Gastroesophageal sphincter (tissue), 4 donors: ENCODE results near the gene EHHADH. TPM values are rescaled to one million over a fixed set of nuclear protein-coding genes. Genes with fewer than 3 reads are reported as not detected.

Source experiments
- ATAC-seq: fragments of 150-250 bp; one replicate; pipeline ENCODE4 v1.9.1; 2016; ENCODE audit warnings: mild to moderate bottlenecking, moderate library complexity
- H3K27ac ChIP-seq, 4 donors: fragments of 200-600 bp; sonication (generic) in 3 of 4; 1 replicate in 3 of 4; 2 replicates in 1 of 4; pipeline ENCODE4 v1.5.1; 2016 to 2019
- H3K27me3 ChIP-seq: fragments of 200-600 bp; sonication (generic); one replicate; pipeline ENCODE4 v1.5.1; 2019
- H3K36me3 ChIP-seq, 2 donors: fragments of 200-600 bp; sonication (generic); one replicate each; pipeline ENCODE4 v1.5.1; 2019; ENCODE audit warnings: control low read depth in 1 of 2
- H3K4me1 ChIP-seq, 3 donors: fragments of 200-600 bp; sonication (generic); 1 replicate in 2 of 3; 2 replicates in 1 of 3; pipeline ENCODE4 v1.5.1; 2016 to 2019; ENCODE audit warnings: control low read depth in 2 of 3
- H3K4me3 ChIP-seq, 2 donors: fragments of 200-600 bp; sonication (generic); one replicate each; pipeline ENCODE4 v1.5.1; 2019; ENCODE audit warnings: mild to moderate bottlenecking in 1 of 2, moderate library complexity in 1 of 2
- H3K9me3 ChIP-seq, 3 donors: fragments of 200-600 bp; sonication (generic); one replicate each; pipeline ENCODE4 v1.5.1; 2017 to 2019; ENCODE audit warnings: control low read depth in 2 of 3
- EP300 ChIP-seq: sonication (generic); formaldehyde crosslinking; IDR thresholded peaks from one replicate; pipeline ENCODE4 v1.6.1; 2017; ENCODE audit warnings: antibody characterized with exemption, mild to moderate bottlenecking
- POLR2A ChIP-seq, 2 donors: fragments of 450-650 bp; IDR thresholded peaks; one replicate each; pipeline ENCODE4 v1.6.1; 2017; ENCODE audit warnings: antibody characterized with exemption in 2 of 2, mild to moderate bottlenecking in 2 of 2, moderate library complexity in 1 of 2
- POLR2AphosphoS5 ChIP-seq: sonication (generic); formaldehyde crosslinking; IDR thresholded peaks from one replicate; pipeline ENCODE4 v1.6.1; 2017; ENCODE audit warnings: antibody characterized with exemption
- WGBS, 2 donors: methylation state at CpG; one replicate each; pipeline ENCODE4 v1.1.5; 2018; ENCODE audit warnings: low coverage in 1 of 2; 5-methylcytosine and 5-hydroxymethylcytosine counted together
- total RNA-seq, 4 donors: library from RNA; depleted of rRNA; stranded (reverse); fragments of >200 nt; gene quantifications; one replicate each; pipeline ENCODE4 v1.1.0, GENCODE V29; 2016
- TF ChIP-seq, protein P1 (sequence below), 4 experiments: fragments of 200-600 bp in 2 of 4; fragments of 450-650 bp in 2 of 4; sonication (generic) in 1 of 4; IDR thresholded peaks; one replicate each; pipeline ENCODE4 v1.5.1; 2017 to 2019; ENCODE audit warnings: antibody characterized with exemption in 4 of 4, mild to moderate bottlenecking in 2 of 4, moderate library complexity in 2 of 4

The EHHADH gene
- total RNA-seq, 4 donors from 2014 or later: 2.6 to 7.2 (median 4.3) TPM

DNA sequence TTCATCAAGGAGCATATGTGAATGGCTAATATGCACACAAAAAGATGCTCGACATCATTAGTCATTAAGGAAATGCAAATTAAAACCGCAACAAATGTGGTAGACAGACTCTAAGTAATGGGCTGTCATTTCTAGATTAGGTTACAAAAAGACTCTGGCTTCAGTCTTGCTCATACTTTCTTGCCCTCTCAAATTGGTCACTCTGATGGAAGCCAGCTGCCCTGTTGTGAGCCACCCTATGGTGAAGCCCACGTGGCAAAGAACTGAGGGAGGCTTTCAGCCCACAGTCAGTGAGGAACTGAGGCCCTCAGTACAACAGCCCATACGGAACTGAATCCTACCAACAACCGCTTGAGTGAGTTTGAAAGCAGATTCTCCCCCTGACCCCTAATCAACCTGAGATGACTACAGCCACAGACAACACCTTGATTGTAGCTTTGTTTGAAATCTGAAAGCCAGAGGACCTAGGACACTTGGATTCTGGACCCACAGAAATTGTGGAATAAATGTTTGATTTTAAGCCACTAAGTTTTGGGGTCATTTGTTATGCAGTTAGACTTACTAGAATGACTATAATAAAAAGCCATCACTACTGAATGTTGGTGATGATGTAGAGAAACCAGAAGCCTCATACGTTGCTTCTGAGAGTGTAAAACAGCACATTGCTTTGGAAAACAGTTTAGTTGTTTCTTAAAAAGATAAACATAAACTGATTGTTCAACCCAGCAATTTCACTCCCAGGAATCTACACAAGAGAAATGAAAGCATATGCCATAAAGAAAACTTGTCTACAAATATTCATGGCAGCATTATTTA lies 45.7 kb downstream of the EHHADH start:
- Histone ChIP-seq H3K36me3 (peaks cover 0 to 12% of the 10 kb centered on the region in 2 donors), H3K27me3 (no peaks in the 10 kb centered on the region), H3K9me3 (no peaks in the 10 kb centered on the region), H3K4me3 (no peak overlapping the region), H3K27ac (no peak overlapping the region), H3K4me1 (no peaks in the 10 kb centered on the region)
- ATAC-seq: no peak
- 84 to 100% methylated on average over 3 to 6 of the region's 6 CpGs for WGBS, 2 donors
- no peak for TF ChIP-seq EP300
- TF ChIP-seq, protein P1, sequence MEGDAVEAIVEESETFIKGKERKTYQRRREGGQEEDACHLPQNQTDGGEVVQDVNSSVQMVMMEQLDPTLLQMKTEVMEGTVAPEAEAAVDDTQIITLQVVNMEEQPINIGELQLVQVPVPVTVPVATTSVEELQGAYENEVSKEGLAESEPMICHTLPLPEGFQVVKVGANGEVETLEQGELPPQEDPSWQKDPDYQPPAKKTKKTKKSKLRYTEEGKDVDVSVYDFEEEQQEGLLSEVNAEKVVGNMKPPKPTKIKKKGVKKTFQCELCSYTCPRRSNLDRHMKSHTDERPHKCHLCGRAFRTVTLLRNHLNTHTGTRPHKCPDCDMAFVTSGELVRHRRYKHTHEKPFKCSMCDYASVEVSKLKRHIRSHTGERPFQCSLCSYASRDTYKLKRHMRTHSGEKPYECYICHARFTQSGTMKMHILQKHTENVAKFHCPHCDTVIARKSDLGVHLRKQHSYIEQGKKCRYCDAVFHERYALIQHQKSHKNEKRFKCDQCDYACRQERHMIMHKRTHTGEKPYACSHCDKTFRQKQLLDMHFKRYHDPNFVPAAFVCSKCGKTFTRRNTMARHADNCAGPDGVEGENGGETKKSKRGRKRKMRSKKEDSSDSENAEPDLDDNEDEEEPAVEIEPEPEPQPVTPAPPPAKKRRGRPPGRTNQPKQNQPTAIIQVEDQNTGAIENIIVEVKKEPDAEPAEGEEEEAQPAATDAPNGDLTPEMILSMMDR (IDR thresholded peaks at IDR 0.05): no peak
- TF ChIP-seq POLR2AphosphoS5: no peak
- TF ChIP-seq POLR2A (IDR thresholded peaks at IDR 0.05): no peak

DNA sequence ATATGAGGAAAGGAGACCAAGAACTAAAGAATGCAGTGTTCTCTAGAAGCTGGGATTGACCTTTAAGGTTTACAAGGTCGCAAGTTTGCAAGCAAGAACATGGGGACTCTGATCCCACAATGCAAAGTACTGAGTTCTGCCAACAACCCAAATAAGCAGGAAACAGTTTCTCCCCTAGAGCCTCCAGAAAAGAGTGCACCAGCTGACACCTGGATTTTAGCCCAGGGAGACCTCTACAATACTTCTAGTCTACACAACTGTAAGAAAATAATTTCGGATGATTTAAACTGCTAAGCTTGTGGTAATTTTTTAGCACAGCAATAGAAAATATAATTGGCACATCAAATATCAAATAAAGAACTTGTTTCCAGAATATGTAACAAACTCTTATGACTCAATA lies 46.4 kb downstream of the EHHADH start:
- no peaks in the 10 kb centered on the region for H3K4me1 ChIP-seq
- peaks cover 0 to 14% of the 10 kb centered on the region in 2 donors for H3K36me3 ChIP-seq
- 74 to 80% methylated on average over 1 to 2 of the region's 2 CpGs for WGBS, 2 donors
- no peak for ATAC-seq
- no peaks in the 10 kb centered on the region for H3K27me3 ChIP-seq
- TF ChIP-seq, protein P1 (IDR thresholded peaks at IDR 0.05): no peak
- TF ChIP-seq EP300 (no peak), POLR2A (IDR thresholded peaks at IDR 0.05) (no peak), POLR2AphosphoS5 (no peak)
- H3K4me3 ChIP-seq: no peak overlapping the region
- H3K27ac ChIP-seq: no peak overlapping the region
- no peaks in the 10 kb centered on the region for H3K9me3 ChIP-seq

DNA sequence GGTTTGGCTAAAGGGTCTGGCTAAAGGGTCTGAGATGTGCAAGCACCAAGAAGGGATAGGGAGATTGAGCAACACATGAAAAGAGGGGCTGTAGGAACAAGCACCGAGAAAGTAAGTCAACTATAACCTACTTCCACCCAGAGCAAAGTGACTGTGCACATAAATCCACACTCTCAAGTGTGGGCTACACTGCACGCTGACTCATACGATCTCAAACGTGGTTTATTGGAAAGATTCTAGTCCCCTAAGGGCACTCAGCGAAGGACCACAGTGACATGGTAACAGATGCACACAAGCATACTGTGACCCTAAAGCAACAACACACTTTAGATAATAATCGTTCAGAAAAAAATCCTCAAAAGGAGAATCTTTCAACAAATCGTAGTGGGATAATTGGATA lies 48.0 kb downstream of the EHHADH start:
- 80 to 91% methylated on average over 1 to 7 of the region's 7 CpGs for WGBS, 2 donors
- TF ChIP-seq POLR2AphosphoS5 (no peak), EP300 (no peak), POLR2A (IDR thresholded peaks at IDR 0.05) (no peak)
- TF ChIP-seq, protein P1 (IDR thresholded peaks at IDR 0.05): no peak
- no peak for ATAC-seq

DNA sequence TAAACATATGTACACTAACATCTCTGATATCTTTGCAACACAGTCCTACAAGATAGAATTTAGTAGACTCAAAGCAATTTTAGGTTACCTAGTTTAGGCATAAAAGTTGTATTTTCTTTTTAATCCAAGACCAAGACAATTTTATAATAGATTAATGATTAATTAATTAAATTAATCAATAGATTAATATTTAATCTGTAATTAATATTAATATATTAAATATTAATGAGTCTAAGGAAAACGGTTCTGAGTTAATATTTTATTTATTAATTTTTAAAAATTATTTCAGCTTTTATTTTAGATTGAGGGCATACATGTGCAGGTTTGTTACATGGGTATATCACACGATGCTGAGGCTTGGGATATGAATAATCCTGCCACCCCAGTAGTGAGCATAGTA lies 49.0 kb downstream of the EHHADH start:
- Histone ChIP-seq H3K4me1 (no peaks in the 10 kb centered on the region), H3K36me3 (peaks cover 0 to 30% of the 10 kb centered on the region in 2 donors), H3K27ac (no peak overlapping the region), H3K9me3 (no peaks in the 10 kb centered on the region), H3K4me3 (no peak overlapping the region), H3K27me3 (no peaks in the 10 kb centered on the region)
- WGBS, 2 donors: 84 to 88% methylated on average over 2 of the region's 2 CpGs
- TF ChIP-seq, protein P1 (IDR thresholded peaks at IDR 0.05): no peak
- TF ChIP-seq EP300 (no peak), POLR2AphosphoS5 (no peak), POLR2A (IDR thresholded peaks at IDR 0.05) (no peak)
- ATAC-seq: no peak

More for the DNA sequence above, 48.0 kb downstream of the EHHADH start:
- Histone ChIP-seq H3K27me3 (no peaks in the 10 kb centered on the region), H3K4me1 (no peaks in the 10 kb centered on the region), H3K36me3 (peaks cover 0 to 27% of the 10 kb centered on the region in 2 donors), H3K9me3 (no peaks in the 10 kb centered on the region), H3K27ac (no peak overlapping the region), H3K4me3 (no peak overlapping the region)

- no peaks in the 10 kb centered on the region for H3K4me1 ChIP-seq
- 70 to 89% methylated on average over 4 of the region's 5 CpGs for WGBS, 2 donors
- H3K27ac ChIP-seq: no peak overlapping the region
- peaks cover 0 to 30% of the 10 kb centered on the region in 2 donors for H3K36me3 ChIP-seq
- no peaks in the 10 kb centered on the region for H3K9me3 ChIP-seq
- no peak overlapping the region for H3K4me3 ChIP-seq
- no peak for ATAC-seq
- no peaks in the 10 kb centered on the region for H3K27me3 ChIP-seq
- TF ChIP-seq, protein P1 (IDR thresholded peaks at IDR 0.05): no peak
- TF ChIP-seq EP300: no peak
- TF ChIP-seq POLR2A (IDR thresholded peaks at IDR 0.05): no peak
- TF ChIP-seq POLR2AphosphoS5: no peak
These were observed 53.2 kb downstream of the EHHADH start for GRCh38 chr3:185200639-185201038.
